ENCODE results near the gene SDHB. TPM values are rescaled to one million over a fixed set of nuclear protein-coding genes. Genes with fewer than 3 reads are reported as not detected.

The SDHB gene
- total RNA-seq, 1 experiment from 2014 or later, result 336 TPM

GRCh38 chr1:17031436-17031835, 22.4 kb downstream of the SDHB start:
- Histone ChIP-seq H3K9me3 (ENCODE audit: low read length) (no peaks in the 10 kb centered on the region), H4K20me1 (ENCODE audit: low read length) (no peaks in the 10 kb centered on the region), H3K36me3 (ENCODE audit: low read depth, low read length) (peaks cover 37% of the 10 kb centered on the region), H3K4me3 (ENCODE audit: low read length) (no peak overlapping the region), H3K79me2 (ENCODE audit: low read length) (peaks cover 13% of the 10 kb centered on the region; the same call in 1 of the 2 replicates), H3K27me3 (ENCODE audit: low read length) (no peaks in the 10 kb centered on the region), H2AFZ (ENCODE audit: low read length) (no peak overlapping the region), H3K4me1 (ENCODE audit: insufficient read depth, low read length) (no peaks in the 10 kb centered on the region), H3F3A (ENCODE audit: low read length, unreplicated experiment) (no peaks in the 10 kb centered on the region), H3K27ac (ENCODE audit: low read length) (no peak overlapping the region), H3K9ac (ENCODE audit: low read length) (no peak overlapping the region), H3K9me2 (replicated peaks; ENCODE audit: low read length) (no peaks in the 10 kb centered on the region), H3K4me2 (ENCODE audit: low read length) (no peak overlapping the region)
- ChIA-PET CTCF (no interaction called here), POLR2A (ENCODE audit: unreplicated experiment) (no interaction called here)
- intact Hi-C loops (cut with micrococcal nuclease), result no loop called here
- DNase-seq (no peak), ATAC-seq (no peak)
- no peak for TF ChIP-seq EZH2 (IDR thresholded peaks at IDR 0.05; ENCODE audit: low read length, unreplicated experiment)
- TF ChIP-seq EZH2phosphoT487 (IDR thresholded peaks at IDR 0.05; ENCODE audit: borderline replicate concordance, low read length), result no peak
- TF ChIP-seq, protein P1, sequence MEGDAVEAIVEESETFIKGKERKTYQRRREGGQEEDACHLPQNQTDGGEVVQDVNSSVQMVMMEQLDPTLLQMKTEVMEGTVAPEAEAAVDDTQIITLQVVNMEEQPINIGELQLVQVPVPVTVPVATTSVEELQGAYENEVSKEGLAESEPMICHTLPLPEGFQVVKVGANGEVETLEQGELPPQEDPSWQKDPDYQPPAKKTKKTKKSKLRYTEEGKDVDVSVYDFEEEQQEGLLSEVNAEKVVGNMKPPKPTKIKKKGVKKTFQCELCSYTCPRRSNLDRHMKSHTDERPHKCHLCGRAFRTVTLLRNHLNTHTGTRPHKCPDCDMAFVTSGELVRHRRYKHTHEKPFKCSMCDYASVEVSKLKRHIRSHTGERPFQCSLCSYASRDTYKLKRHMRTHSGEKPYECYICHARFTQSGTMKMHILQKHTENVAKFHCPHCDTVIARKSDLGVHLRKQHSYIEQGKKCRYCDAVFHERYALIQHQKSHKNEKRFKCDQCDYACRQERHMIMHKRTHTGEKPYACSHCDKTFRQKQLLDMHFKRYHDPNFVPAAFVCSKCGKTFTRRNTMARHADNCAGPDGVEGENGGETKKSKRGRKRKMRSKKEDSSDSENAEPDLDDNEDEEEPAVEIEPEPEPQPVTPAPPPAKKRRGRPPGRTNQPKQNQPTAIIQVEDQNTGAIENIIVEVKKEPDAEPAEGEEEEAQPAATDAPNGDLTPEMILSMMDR (conservative IDR thresholded peaks at IDR 0.05; ENCODE audit: low read depth, low read length), result no peak
- BruUV-seq (replicated peaks), result no TSS peak

DNA sequence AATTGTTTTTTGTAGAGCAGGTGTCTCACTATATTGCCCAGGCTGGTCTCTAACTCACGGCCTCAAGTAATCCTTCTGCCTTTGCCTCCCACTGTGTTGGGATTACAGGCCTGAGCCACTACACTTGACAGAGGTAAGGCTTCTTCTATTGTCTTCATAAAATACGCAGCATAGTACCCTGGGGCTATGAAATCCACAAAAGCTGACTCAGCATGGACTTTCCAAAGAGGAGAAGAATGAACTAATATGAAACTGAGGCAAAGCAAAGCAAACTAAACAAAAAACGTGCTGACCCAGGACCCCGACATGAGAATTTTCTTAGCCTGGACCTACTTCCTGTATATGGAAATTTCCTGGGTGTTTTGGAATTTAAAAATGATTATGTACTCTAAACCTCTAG, 23.6 kb downstream of the SDHB start:
- ATAC-seq (no peak), DNase-seq (no peak)
- no peaks in the 10 kb centered on the region for H3K4me1 ChIP-seq (ENCODE audit: insufficient read depth, low read length)
- peaks cover 45% of the 10 kb centered on the region for H3K36me3 ChIP-seq (ENCODE audit: low read depth, low read length)
- no peaks in the 10 kb centered on the region for H3K27me3 ChIP-seq (ENCODE audit: low read length)
- no peak overlapping the region for H3K4me3 ChIP-seq (ENCODE audit: low read length)
- H3K9ac ChIP-seq (ENCODE audit: low read length), result no peak overlapping the region
- BruUV-seq (replicated peaks), result no TSS peak
- intact Hi-C loops (cut with micrococcal nuclease), result no loop called here
- POLR2A ChIA-PET (ENCODE audit: unreplicated experiment), result no interaction called here
- no peaks in the 10 kb centered on the region for H3K9me2 ChIP-seq (replicated peaks; ENCODE audit: low read length)
- CTCF ChIA-PET, result no interaction called here
- H3K79me2 ChIP-seq (ENCODE audit: low read length), result peaks cover 7% of the 10 kb centered on the region; the same call in 1 of the 2 replicates
- no peak overlapping the region for H3K4me2 ChIP-seq (ENCODE audit: low read length)
- H3F3A ChIP-seq (ENCODE audit: low read length, unreplicated experiment), result no peaks in the 10 kb centered on the region
- no peak overlapping the region for H2AFZ ChIP-seq (ENCODE audit: low read length)
- no peak for TF ChIP-seq EZH2phosphoT487 (IDR thresholded peaks at IDR 0.05; ENCODE audit: borderline replicate concordance, low read length)
- TF ChIP-seq EZH2 (IDR thresholded peaks at IDR 0.05; ENCODE audit: low read length, unreplicated experiment), result no peak
- TF ChIP-seq, protein P1 (conservative IDR thresholded peaks at IDR 0.05; ENCODE audit: low read depth, low read length), result no peak
- H3K9me3 ChIP-seq (ENCODE audit: low read length), result no peaks in the 10 kb centered on the region
- no peak overlapping the region for H3K27ac ChIP-seq (ENCODE audit: low read length)
- H4K20me1 ChIP-seq (ENCODE audit: low read length), result no peaks in the 10 kb centered on the region

DNA sequence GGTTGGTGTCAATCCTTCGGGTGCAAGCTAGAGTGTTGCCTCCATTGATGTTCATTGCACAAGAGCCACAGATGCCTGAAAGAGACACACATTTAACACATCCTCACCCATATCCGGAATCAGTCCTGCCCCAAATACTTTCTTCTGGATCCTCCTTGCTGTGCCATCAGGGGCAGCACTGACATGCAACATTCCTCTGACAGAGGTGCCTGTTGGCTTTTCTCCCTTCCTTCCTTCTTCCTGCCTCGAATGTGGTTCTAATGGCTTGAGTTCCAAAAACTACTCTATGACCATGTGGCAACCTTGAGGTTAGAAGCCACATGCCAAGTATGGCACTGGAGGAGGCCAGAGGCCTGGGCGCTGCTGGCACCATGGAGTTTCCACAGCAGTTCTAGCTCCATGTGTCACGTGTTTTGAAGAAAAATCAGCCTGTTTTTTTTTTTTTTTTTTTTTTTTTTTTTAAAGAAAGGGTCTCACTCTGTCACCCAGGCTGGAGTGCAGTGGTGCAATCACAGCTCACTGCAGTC, 25.1 kb downstream of the SDHB start:
- no peak for DNase-seq
- no peak overlapping the region for H3K27ac ChIP-seq (ENCODE audit: low read length)
- ATAC-seq, result no peak
- H3F3A ChIP-seq (ENCODE audit: low read length, unreplicated experiment), result no peaks in the 10 kb centered on the region
- H2AFZ ChIP-seq (ENCODE audit: low read length), result no peak overlapping the region
- no peaks in the 10 kb centered on the region for H3K9me3 ChIP-seq (ENCODE audit: low read length)
- ChIA-PET POLR2A (ENCODE audit: unreplicated experiment) (no interaction called here), CTCF (interaction anchor here (0.6 kb wide), 1 partner anchor 77 kb away, joined by 10 read pairs; no protein-coding TSS in a partner anchor)
- H4K20me1 ChIP-seq (ENCODE audit: low read length), result no peaks in the 10 kb centered on the region
- H3K79me2 ChIP-seq (ENCODE audit: low read length), result peaks cover 4% of the 10 kb centered on the region; the same call in 1 of the 2 replicates
- H3K4me1 ChIP-seq (ENCODE audit: insufficient read depth, low read length), result no peaks in the 10 kb centered on the region
- H3K9me2 ChIP-seq (replicated peaks; ENCODE audit: low read length), result no peaks in the 10 kb centered on the region
- H3K36me3 ChIP-seq (ENCODE audit: low read depth, low read length), result peaks cover 56% of the 10 kb centered on the region
- no peak overlapping the region for H3K4me2 ChIP-seq (ENCODE audit: low read length)
- TF ChIP-seq, protein P1 (conservative IDR thresholded peaks at IDR 0.05; ENCODE audit: low read depth, low read length), result no peak
- TF ChIP-seq EZH2 (IDR thresholded peaks at IDR 0.05; ENCODE audit: low read length, unreplicated experiment) (no peak), EZH2phosphoT487 (IDR thresholded peaks at IDR 0.05; ENCODE audit: borderline replicate concordance, low read length) (no peak)
- intact Hi-C loops (cut with micrococcal nuclease), result no loop called here
- H3K4me3 ChIP-seq (ENCODE audit: low read length), result no peak overlapping the region
- H3K9ac ChIP-seq (ENCODE audit: low read length), result no peak overlapping the region
- BruUV-seq (replicated peaks), result no TSS peak
- no peaks in the 10 kb centered on the region for H3K27me3 ChIP-seq (ENCODE audit: low read length)
